Natural killer cell (primary cell): ENCODE measurements around the gene MAST2. TPM values are rescaled to one million over a fixed set of nuclear protein-coding genes. Genes with fewer than 3 reads are reported as not detected.

ENCODE experiments used
- ATAC-seq, 3 donors: fragments of 150-1000 bp in 2 of 3; fragments of 200-7000 bp in 1 of 3; cut with Tn5 transposase; 1 replicate in 1 of 3; 2 replicates in 2 of 3; pipeline ENCODE4 v1.10.0; 2021; ENCODE audit warnings: mild to moderate bottlenecking in 2 of 3, moderate library complexity in 2 of 3
- DNase-seq, 2 donors: peaks; one replicate each; pipeline versions ENCODE4 v3.0.0 to v3.0.0-alpha.2; 2013 to 2021; ENCODE audit warnings: mixed read lengths in 1 of 2
- H3K27ac ChIP-seq: one replicate; pipeline ENCODE4 v1.5.1; 2013; ENCODE audit warnings: mild to moderate bottlenecking, low read length
- H3K27me3 ChIP-seq: one replicate; pipeline ENCODE4 v1.6.1; 2013; ENCODE audit warnings: low read length; ENCODE audit not compliant: control insufficient read depth, insufficient read depth
- H3K36me3 ChIP-seq: one replicate; pipeline ENCODE4 v1.6.1; 2013; ENCODE audit warnings: low read length; ENCODE audit not compliant: control insufficient read depth, insufficient read depth
- H3K4me1 ChIP-seq: one replicate; pipeline ENCODE4 v1.6.1; 2013; ENCODE audit warnings: low read length; ENCODE audit not compliant: control insufficient read depth, insufficient read depth
- H3K4me3 ChIP-seq: one replicate; pipeline ENCODE4 v1.5.1; 2013; ENCODE audit warnings: low read length
- H3K9me3 ChIP-seq: one replicate; pipeline ENCODE4 v1.6.1; 2013; ENCODE audit warnings: low read length; ENCODE audit not compliant: control insufficient read depth, insufficient read depth
- H3K27ac Mint-ChIP-seq, 2 donors: one replicate each; pipeline ENCODE4 v1.8.0; 2022; ENCODE audit warnings: mild to moderate bottlenecking in 2 of 2, mixed read lengths in 2 of 2, moderate library complexity in 1 of 2
- H3K27me3 Mint-ChIP-seq, 2 donors: one replicate each; pipeline ENCODE4 v1.8.0; 2022; ENCODE audit warnings: low read depth in 2 of 2, mixed read lengths in 2 of 2
- H3K36me3 Mint-ChIP-seq: one replicate; pipeline ENCODE4 v1.8.0; 2022; ENCODE audit warnings: mixed read lengths
- H3K4me1 Mint-ChIP-seq, 2 donors: one replicate each; pipeline ENCODE4 v1.8.0; 2022; ENCODE audit warnings: mixed read lengths in 2 of 2
- H3K4me3 Mint-ChIP-seq: one replicate; pipeline ENCODE4 v1.8.0; 2022; ENCODE audit warnings: mild to moderate bottlenecking, moderate library complexity, mixed read lengths
- H3K9me3 Mint-ChIP-seq, 2 donors: one replicate each; pipeline ENCODE4 v1.8.0; 2022; ENCODE audit warnings: mixed read lengths in 2 of 2
- WGBS: methylation state at CpG from one replicate; pipeline ENCODE4 v1.1.7; 2013; ENCODE audit warnings: missing lambda C conversion rate; ENCODE audit not compliant: insufficient coverage; 5-methylcytosine and 5-hydroxymethylcytosine counted together
- intact Hi-C: fragments of 100-400 bp; cut with micrococcal nuclease; formaldehyde crosslinking; loops from one replicate; pipeline ENCODE4 v1.14.2; 2022
- total RNA-seq, 4 donors: library from RNA; stranded (reverse); fragments of 120-200 nt in 1 of 4; gene quantifications; one replicate each; pipeline versions ENCODE4 v1.2.3 to v1.2.4, GENCODE V29; 2013 to 2022
- TF ChIP-seq, protein P1 (sequence below): fragments of 200-600 bp; IDR thresholded peaks from one replicate; pipeline ENCODE4 v1.8.0; 2022; ENCODE audit warnings: antibody characterized with exemption

MAST2 gene
- total RNA-seq, 3 donors from 2014 or later (not counting 1 experiment from before 2014, with no cell fraction given) = 25.3 to 28.6 (median 27.9) TPM

DNA sequence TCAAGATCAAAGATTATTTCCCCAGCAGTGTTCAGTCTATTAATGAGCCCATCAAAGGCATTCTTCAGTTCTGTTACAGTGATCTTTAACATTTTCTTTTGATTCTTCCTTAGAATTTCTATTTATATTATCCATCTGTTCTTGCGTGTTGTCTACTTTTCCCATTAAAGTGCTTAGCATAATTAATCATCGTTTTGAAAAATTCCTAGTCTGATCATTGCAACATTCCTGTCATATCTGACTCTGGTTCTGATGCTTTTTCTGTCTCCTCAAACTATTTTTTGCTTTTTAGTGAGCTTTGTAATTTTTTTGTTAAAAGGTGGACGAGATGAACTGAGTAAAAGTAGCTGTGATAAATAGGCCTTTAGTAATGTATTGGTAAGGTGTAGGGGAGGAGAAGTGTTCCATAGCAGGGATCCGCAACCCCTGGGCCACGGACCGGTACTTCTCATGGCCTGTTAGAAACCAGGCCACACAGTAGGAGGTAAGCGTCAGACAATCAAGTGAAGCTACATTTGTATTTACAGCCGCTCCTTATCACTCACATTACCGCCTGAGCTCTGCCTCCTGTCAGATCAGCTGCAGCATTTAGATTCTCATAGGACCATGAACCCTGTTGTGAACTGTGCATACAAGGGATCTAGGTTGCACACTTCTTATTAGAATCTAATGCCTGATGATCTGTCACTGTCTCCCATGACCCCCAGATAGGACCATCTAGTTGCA is 165.7 kb downstream of the MAST2 start:
- no peak overlapping the region for H3K27ac Mint-ChIP-seq
- intact Hi-C loops = no loop called here
- H3K27me3 Mint-ChIP-seq = no peaks in the 10 kb centered on the region
- Histone ChIP-seq H3K36me3 (no peaks in the 10 kb centered on the region), H3K27ac (no peak overlapping the region), H3K4me3 (no peak overlapping the region), H3K4me1 (no peaks in the 10 kb centered on the region), H3K9me3 (no peaks in the 10 kb centered on the region), H3K27me3 (no peaks in the 10 kb centered on the region)
- ATAC-seq (no peak), DNase-seq (no peak)
- no peaks in the 10 kb centered on the region for H3K36me3 Mint-ChIP-seq
- TF ChIP-seq, protein P1, sequence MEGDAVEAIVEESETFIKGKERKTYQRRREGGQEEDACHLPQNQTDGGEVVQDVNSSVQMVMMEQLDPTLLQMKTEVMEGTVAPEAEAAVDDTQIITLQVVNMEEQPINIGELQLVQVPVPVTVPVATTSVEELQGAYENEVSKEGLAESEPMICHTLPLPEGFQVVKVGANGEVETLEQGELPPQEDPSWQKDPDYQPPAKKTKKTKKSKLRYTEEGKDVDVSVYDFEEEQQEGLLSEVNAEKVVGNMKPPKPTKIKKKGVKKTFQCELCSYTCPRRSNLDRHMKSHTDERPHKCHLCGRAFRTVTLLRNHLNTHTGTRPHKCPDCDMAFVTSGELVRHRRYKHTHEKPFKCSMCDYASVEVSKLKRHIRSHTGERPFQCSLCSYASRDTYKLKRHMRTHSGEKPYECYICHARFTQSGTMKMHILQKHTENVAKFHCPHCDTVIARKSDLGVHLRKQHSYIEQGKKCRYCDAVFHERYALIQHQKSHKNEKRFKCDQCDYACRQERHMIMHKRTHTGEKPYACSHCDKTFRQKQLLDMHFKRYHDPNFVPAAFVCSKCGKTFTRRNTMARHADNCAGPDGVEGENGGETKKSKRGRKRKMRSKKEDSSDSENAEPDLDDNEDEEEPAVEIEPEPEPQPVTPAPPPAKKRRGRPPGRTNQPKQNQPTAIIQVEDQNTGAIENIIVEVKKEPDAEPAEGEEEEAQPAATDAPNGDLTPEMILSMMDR = no peak
- H3K9me3 Mint-ChIP-seq = no peaks in the 10 kb centered on the region
- H3K4me3 Mint-ChIP-seq = no peak overlapping the region
- 98% methylated on average over 9 of the region's 9 CpGs for WGBS
- peaks cover 2 to 11% of the 10 kb centered on the region in 2 donors for H3K4me1 Mint-ChIP-seq

- DNase-seq (no peak), ATAC-seq (no peak)
- intact Hi-C loops = no loop called here
- Histone ChIP-seq H3K27me3 (no peaks in the 10 kb centered on the region), H3K9me3 (no peaks in the 10 kb centered on the region), H3K4me3 (no peak overlapping the region), H3K4me1 (no peaks in the 10 kb centered on the region), H3K27ac (no peak overlapping the region), H3K36me3 (no peaks in the 10 kb centered on the region)
- Mint-ChIP-seq H3K4me1 (peaks cover 0 to 4% of the 10 kb centered on the region in 2 donors), H3K36me3 (no peaks in the 10 kb centered on the region), H3K4me3 (no peak overlapping the region), H3K9me3 (no peaks in the 10 kb centered on the region), H3K27me3 (no peaks in the 10 kb centered on the region), H3K27ac (no peak overlapping the region)
- 99% methylated on average over 3 of the region's 3 CpGs for WGBS
- TF ChIP-seq, protein P1 = no peak
Observed at GRCh38 chr1:45969866-45970265, 166.5 kb downstream of the MAST2 start.

GRCh38 chr1:45971335-45971734 is 167.9 kb downstream of the MAST2 start:
- DNase-seq (no peak), ATAC-seq (no peak)
- Histone ChIP-seq H3K4me3 (no peak overlapping the region), H3K27me3 (no peaks in the 10 kb centered on the region), H3K4me1 (no peaks in the 10 kb centered on the region), H3K9me3 (no peaks in the 10 kb centered on the region), H3K27ac (no peak overlapping the region), H3K36me3 (no peaks in the 10 kb centered on the region)
- Mint-ChIP-seq H3K27me3 (no peaks in the 10 kb centered on the region), H3K4me1 (no peaks in the 10 kb centered on the region), H3K9me3 (no peaks in the 10 kb centered on the region), H3K4me3 (no peak overlapping the region), H3K36me3 (no peaks in the 10 kb centered on the region), H3K27ac (no peak overlapping the region)
- intact Hi-C loops = no loop called here
- TF ChIP-seq, protein P1 = no peak
- WGBS = 93% methylated on average over 2 of the region's 3 CpGs
